Stimulated activated naive CD4-positive, alpha-beta T cell treated with Interleukin-2 at 50 U/mL for 16 hours (primary cell): ENCODE data around the gene ABHD16B.

Source experiments
- DNase-seq: peaks from one replicate; lab custom pipeline; 2025; lab: John Stamatoyannopoulos, UW

Gene ABHD16B

DNA sequence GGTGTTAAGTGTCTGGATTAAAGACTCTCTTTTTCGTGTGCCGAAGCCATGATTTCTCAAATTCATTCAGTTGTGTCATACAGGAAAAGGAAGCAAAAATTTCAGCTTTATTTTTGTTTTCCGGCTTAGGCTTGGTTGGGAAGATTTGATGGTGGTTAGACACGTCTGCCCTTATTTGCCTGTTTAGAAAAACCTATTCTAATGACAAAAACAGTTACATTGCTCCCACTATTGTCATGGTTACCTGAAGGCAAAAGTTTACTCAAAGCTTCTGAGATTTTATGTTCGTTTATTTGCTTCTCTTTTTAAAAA, 34.6 kb downstream of the ABHD16B start:
- DNase-seq, result no peak

DNA sequence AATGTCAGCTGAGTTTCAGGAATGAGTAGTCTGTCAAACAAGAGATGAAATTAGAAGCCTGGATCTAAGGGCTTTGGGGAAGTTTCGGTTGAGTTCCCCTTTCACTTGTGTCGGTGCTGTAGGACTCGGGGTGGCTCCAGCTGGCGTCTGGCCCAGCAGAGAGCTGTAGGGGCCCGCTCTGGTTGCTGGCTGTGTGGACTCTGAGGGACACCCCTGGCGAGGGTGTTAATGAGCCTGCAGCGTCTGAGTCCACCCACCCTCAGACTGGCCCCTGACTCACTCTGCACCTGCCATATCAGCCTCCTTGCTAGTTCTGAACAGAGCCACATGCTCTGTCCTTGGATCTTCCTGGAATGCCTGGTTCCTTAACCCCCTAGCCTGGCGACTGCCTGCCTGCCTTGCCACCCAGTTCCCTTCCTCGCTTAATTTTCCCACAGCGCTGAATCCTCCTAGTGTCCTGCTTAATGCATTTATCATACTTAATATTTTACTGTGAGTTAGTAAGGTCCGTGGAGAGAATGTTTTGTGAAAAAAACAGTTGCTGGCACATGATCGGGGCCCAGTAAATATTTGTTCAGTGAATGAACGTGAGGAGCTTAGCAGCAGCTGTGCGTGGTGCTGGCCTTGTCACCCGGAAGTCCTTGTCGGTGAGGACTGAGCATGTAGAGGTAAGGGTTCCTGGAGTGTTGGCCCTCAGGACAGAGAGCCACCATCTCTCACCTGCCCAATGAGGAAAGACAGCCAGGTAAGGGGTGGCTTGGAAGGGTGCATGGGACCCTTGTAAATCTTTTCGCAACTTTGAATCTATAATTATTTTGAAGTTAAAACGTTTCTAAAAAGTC, 35.2 kb downstream of the ABHD16B start:
- DNase-seq, result peak; percentile 21

DNA sequence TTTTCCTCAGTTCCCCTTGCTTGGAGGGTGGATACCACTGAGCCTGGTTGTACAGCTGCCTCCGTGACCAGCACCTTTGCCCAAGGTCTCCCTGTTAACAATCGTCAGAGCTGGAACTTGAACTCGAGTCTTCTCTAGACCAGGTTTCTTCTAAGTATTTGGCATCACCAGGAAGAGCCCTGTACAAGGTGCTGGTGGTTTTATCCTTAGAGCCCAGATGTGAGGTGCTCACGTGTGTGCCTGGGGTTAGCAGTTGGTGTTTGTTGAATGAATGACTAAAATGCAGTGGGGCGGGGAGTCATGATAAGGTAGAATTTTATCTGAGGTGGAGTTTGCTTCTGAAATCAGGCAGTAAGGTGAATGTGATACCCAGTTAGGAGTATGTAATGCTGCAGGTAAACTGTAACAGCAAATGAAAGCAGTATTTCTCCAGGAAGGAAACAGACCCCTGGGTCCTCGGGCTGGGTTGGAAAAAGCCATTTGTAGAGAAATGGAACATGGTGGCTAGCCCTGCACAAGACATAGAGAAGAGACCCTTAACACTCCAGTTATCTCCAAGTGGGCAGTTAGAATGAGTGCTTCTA, 36.8 kb downstream of the ABHD16B start:
- DNase-seq, result no peak

DNA sequence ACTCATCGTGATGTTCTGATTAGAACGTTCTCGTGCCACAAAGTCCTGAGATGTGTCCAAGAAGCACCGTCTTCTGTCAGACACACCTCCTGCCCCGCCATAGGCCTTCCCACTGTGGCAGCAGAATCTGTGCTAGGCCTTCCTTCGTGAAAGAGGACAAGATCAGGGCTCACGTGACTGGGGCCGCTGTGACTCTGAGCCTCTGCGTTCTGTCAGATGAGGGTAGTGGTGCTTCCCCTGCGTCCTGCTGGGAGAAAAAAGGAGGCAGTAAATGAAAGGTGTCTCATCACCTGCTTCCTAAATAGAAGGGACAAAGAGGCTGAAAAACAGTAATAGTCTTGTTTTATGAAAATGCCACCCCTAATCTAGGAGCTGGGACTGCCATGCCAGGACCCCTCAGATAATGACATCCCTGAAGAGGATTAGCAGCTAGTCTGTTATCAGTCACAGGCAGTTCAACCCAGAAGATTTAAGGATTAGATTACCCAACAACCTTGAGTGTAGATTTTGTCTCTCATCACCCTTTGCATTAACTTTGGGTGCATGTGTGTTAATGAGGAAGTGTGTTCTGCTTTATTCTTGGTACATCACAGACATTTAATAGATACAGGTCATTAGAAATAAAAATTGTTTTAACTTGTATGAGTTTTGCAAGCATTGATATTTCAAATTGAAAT, 37.7 kb downstream of the ABHD16B start:
- DNase-seq, result no peak

DNA sequence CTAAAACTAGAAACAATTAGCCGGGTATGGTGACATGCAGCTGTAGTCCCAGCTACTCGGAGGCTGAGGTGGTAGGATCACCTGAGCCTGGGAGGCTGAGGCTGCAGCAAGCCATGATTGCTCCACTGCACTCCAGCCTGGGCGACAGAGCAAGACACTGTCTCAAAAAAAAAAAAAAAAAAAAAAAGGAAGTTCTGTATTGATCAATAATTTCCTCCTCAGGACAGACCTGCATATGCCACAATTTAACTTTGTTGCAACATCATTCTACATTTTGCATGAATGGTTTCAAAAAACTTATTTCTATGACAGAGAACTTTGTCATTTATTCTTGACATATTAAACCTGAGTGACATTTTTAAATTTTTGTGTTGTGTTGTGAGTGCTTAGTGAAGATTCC, 39.1 kb downstream of the ABHD16B start:
- DNase-seq, result no peak

DNA sequence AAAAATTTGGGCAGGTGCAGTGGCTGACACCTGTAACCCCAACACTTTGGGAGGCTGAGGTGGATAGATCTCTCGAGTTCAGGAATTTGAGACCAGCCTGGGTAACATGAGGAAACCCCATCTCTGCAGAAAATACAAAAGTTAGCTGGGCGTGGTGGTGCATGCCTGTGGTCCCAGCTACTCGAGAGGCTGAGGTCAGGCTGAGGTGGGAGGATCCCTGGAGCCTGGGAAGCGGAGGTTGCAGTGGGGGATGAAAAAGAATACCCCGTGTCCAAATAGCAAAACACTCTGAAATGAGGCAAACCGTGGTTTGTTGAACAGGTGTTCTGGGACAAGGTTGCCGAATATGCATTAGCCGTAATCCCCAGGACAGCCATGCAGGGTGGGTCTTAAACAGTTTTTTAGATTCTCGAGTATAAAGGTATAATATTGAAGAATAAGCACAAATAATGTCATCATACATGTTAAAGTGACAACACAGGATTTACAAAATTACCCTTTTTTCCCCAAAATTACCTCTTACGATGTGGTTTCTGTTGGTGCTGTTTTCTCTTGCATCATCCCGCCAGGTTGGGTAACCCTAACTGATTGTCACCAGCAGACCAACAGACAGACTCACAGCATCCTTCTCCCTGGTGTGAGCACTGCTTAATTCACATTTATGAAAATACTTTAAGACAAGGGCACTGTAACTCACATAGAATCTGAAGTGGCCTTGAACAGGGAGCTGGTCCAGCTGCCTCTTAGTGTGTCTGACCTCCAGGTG, 42.7 kb downstream of the ABHD16B start:
- DNase-seq, result no peak

DNA sequence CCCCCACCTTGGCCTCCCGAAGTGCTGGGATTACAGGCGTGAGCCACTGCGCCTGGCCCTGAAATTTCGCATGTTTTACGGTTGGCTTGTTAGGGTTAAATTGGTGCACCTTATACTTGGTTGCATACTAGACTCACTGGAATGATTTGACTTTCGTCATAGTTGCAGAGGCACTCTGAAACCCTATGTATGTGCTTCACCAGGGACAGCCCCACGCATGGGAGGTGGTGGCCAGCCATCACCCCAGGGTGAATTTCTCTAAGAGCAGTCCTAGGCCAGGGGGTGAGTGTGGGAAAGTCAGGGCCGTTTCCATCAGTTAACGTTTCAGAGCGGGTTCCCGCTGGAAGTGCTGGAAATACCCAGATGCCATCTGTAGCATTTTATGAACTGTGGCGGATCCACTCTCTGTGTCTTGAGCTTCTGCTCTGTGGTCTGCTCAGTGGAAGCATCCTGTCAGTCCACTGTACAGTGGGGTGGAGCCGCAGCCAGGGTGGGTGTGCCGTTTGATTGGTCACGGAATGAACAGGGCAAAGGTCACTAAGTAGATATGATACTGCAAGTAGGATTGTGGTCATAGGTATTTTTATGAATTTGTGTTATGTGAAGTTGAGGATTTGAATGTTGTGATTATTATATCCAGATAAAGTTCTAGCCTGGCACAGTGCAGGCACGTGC, 46.8 kb downstream of the ABHD16B start:
- DNase-seq, result no peak

DNA sequence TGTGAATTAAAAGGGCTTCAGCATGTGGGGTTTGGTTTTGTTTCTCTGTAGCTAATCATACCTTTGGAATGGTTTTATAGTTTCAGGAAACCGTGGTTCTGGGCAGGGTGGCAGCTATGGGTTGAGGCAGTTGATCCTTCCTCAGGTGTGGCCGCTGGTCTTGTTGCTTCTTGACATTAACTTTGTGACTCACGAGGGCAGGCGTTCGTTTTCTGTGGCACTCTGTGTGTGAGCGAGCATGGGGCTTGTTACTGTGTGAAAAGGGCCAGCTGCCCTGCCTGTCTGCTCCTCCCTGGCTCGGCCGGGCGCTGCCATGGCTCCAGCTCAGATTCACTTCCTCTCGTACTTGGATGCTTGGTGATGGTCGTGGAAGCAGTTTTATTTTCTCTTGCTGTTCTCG, 49.9 kb downstream of the ABHD16B start:
- no peak for DNase-seq
